WTC11 (cell line): Measurements from ENCODE around the gene P4HB. TPM values are rescaled to one million over a fixed set of nuclear protein-coding genes. Genes with fewer than 3 reads are reported as not detected.

Experiments
- FOXP1 ChIP-seq: sonication (generic); formaldehyde crosslinking; IDR thresholded peaks from 2 replicates; pipeline ENCODE4 v1.8.0; 2022; ENCODE audit warnings: missing genetic modification reagents, mild to moderate bottlenecking, moderate library complexity, borderline replicate concordance
- total RNA-seq: library from RNA; stranded (reverse); gene quantifications from 3 replicates; pipeline ENCODE4 v1.2.3, GENCODE V29; 2021

Gene P4HB
- total RNA-seq, 1 experiment from 2014 or later, result 380 TPM

GRCh38 chr17:81794074-81794476, 66.3 kb downstream of the P4HB start (continued):
- no peak for TF ChIP-seq FOXP1 (CRISPR knock-in tag)
- TF ChIP-seq, all 79 proteins: peak for 0

Other genes with a start within 250 kb of the P4HB start
- 80.3 to 89.2 TPM (median 83.5 TPM) in 3 replicates for gene NPLOC4, start 223.4 kb downstream of the P4HB start, total RNA-seq
- 1.5 to 3.0 TPM (median 2.4 TPM) in 3 replicates for gene TSPAN10, start 223.3 kb downstream of the P4HB start, total RNA-seq
- 4.4 to 6.9 TPM (median 6.3 TPM) in 3 replicates for gene PDE6G, start 204.0 kb downstream of the P4HB start, total RNA-seq
- 47.0 to 49.6 TPM (median 48.1 TPM) in 3 replicates for gene OXLD1, start 193.9 kb downstream of the P4HB start, total RNA-seq
- 34.3 to 36.8 TPM (median 35.2 TPM) in 3 replicates for gene CCDC137, start 193.8 kb downstream of the P4HB start, total RNA-seq
- 44.7 to 46.7 TPM (median 45.4 TPM) in 3 replicates for gene ARL16, start 176.7 kb downstream of the P4HB start, total RNA-seq
- 83.7 to 113 TPM (median 90.8 TPM) in 3 replicates for gene HGS, start 176.5 kb downstream of the P4HB start, total RNA-seq
- 134 to 139 TPM (median 136 TPM) in 3 replicates for gene MRPL12, start 157.2 kb downstream of the P4HB start, total RNA-seq
- gene SLC25A10, start 148.3 kb downstream of the P4HB start, total RNA-seq, result 34.0 to 38.7 TPM (median 37.9 TPM) in 3 replicates
- 0.85 to 1.4 TPM (median 1.4 TPM) in 3 replicates for gene GCGR, start 56.4 kb downstream of the P4HB start, total RNA-seq
- gene MCRIP1, start 27.2 kb downstream of the P4HB start, total RNA-seq, result 126 to 144 TPM (median 131 TPM) in 3 replicates
- gene PPP1R27, start 25.5 kb downstream of the P4HB start, total RNA-seq, result not detected in 3 replicates
- 200 to 247 TPM (median 203 TPM) in 3 replicates for gene ARHGDIA, start 10.8 kb upstream of the P4HB start, total RNA-seq
- 172 to 212 TPM (median 174 TPM) in 3 replicates for gene ALYREF, start 31.1 kb upstream of the P4HB start, total RNA-seq
- gene ANAPC11, start 31.2 kb upstream of the P4HB start, total RNA-seq, result 217 to 249 TPM (median 245 TPM) in 3 replicates
- 1.9 to 2.1 TPM (median 1.9 TPM) in 3 replicates for gene NPB, start 41.7 kb upstream of the P4HB start, total RNA-seq
- gene PCYT2, start 50.9 kb upstream of the P4HB start, total RNA-seq, result 24.7 to 31.4 TPM (median 26.3 TPM) in 3 replicates
- 19.5 to 24.2 TPM (median 20.9 TPM) in 3 replicates for gene SIRT7, start 57.6 kb upstream of the P4HB start, total RNA-seq
- 24.2 to 29.8 TPM (median 24.3 TPM) in 3 replicates for gene MAFG, start 67.2 kb upstream of the P4HB start, total RNA-seq
- 144 to 188 TPM (median 164 TPM) in 3 replicates for gene PYCR1, start 76.8 kb upstream of the P4HB start, total RNA-seq
- gene MYADML2, start 86.7 kb upstream of the P4HB start, total RNA-seq, result 0.44 to 0.62 TPM (median 0.46 TPM) in 3 replicates
- 1.2 to 1.9 TPM (median 1.7 TPM) in 3 replicates for gene NOTUM, start 100.7 kb upstream of the P4HB start, total RNA-seq
- gene ASPSCR1, start 117.1 kb upstream of the P4HB start, total RNA-seq, result 60.4 to 71.9 TPM (median 67.8 TPM) in 3 replicates
- gene CENPX, start 162.3 kb upstream of the P4HB start, total RNA-seq, result 107 to 121 TPM (median 110 TPM) in 3 replicates
- 30.5 to 38.1 TPM (median 32.5 TPM) in 3 replicates for gene LRRC45, start 162.8 kb upstream of the P4HB start, total RNA-seq
- 135 to 163 TPM (median 138 TPM) in 3 replicates for gene RAC3, start 171.1 kb upstream of the P4HB start, total RNA-seq
- gene DCXR, start 177.2 kb upstream of the P4HB start, total RNA-seq, result 114 to 130 TPM (median 120 TPM) in 3 replicates
- gene RFNG, start 191.3 kb upstream of the P4HB start, total RNA-seq, result 40.9 to 42.3 TPM (median 41.6 TPM) in 3 replicates
- gene GPS1, start 191.4 kb upstream of the P4HB start, total RNA-seq, result 166 to 181 TPM (median 167 TPM) in 3 replicates
- gene DUS1L, start 205.3 kb upstream of the P4HB start, total RNA-seq, result 99.6 to 120 TPM (median 106 TPM) in 3 replicates
- 611 to 742 TPM (median 654 TPM) in 3 replicates for gene FASN, start 237.7 kb upstream of the P4HB start, total RNA-seq